COR-L47 (cell line): ENCODE measurements around the gene GIMAP1.
A peak's percentile ranks its signal among the peaks of the same experiment; 100 is the strongest.

Source experiments
- DNase-seq: peaks from one replicate; lab custom pipeline; 2025; lab: John Stamatoyannopoulos, UW

Gene GIMAP1

DNA sequence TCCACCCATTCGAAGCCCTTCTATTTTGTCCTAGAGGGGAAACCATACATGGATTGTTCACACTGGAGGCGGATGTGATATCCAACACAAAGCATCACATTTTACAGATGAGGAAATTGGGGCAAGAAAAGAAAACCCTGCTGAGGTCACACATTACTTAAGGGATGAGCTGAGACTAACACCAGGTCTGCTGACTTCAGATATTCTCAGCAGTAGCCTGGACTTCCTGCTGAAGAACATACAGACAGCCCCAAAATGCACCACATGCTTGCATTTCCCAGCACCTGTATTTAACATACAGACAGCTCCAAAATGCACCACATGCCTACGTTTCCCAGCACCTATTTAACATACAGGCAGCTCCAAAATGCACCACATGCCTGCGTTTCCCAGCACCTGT is 32.0 kb downstream of the GIMAP1 start:
- no peak for DNase-seq

DNA sequence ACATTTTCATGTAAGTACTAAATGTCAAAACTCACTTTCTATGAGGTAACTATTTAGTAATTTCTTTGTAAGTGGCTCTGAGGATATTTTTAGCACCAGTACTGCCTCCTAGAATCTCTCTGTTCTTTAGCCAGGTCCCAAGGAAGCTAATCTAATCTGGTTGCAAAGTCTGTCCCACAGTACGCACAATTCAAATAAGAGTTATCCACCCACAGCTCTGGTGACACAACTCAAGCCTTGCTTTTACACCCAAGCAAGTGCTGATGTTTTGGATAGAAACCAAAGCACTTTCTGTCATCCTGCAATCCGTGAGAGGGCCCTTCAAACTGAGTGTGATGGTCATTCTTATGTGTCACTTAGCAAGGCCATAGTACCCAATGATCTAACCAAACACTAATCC is 35.3 kb downstream of the GIMAP1 start:
- DNase-seq: no peak

DNA sequence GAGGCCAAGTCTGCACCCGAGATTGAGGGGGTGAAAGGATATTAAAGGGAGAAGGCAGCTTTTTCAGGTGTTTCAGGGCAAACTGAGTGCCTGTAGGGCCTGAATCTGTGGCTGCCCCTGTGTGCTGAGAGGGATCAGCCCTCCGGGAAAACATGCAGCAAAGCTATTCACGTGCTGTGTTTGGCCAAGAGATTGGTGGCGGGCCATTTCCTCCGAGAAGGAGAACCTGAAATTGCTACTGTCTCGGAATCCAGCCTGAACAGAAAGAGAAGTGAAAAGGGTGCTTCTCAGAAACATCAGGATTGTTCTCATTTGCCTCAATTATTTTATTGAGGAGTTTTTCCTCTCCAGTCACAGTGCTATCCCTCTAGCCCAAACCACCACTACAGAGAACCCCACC is 36.8 kb downstream of the GIMAP1 start:
- DNase-seq: no peak

DNA sequence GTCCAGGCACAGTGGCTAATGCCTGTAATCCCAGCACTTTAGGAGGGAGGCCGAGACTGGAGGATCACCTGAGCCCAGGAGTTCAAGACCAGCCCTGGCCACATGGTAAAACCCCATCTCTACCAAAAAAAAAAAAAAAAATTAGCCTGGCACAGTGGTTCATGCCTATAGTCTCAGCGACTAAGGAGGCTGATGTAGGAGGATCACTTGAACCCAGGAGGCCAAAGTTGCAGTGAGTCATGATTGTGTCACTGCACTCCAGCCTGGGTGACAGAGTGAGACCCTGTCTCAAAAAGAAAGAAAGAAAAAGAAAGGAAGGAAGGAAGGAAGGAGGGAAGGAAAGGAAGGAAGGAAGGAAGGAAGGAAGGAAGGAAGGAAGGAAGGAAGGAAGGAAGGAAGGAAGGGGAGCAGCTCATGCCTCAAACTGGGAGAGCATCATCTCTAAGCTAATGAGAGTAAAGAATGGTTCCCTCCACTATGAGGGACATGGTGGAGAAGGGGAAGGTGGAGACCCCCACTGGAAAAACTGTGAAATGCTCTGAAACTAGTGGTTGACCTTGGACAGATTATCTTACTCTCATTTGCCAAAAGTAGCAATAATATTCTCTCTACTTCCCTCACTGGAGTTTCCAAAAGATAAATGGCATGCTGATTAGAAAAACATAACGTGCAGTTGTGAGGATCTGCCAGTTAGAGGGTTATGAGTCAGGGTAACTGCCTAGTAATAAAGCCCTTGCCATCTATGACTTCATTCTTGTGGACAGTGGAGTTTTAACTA is 37.6 kb downstream of the GIMAP1 start:
- no peak for DNase-seq

DNA sequence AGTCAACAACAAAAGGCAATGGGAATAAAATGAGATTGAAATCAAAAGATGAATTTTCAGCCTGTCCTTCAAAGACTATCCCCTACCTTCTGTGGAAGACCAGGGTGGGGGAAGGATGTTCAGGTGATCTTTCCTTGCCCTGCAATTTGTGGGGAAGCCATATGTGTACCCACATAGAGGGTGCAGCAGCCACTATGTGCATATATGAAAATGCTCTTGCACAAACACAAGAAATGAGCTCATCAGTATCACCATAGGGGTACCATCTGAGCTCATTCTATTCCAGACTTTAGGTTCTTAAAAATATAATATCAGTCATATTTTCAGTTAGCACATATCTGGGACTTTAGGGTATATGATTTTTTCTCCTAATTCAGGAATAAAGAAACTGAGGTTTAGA is 38.5 kb downstream of the GIMAP1 start:
- no peak for DNase-seq

DNA sequence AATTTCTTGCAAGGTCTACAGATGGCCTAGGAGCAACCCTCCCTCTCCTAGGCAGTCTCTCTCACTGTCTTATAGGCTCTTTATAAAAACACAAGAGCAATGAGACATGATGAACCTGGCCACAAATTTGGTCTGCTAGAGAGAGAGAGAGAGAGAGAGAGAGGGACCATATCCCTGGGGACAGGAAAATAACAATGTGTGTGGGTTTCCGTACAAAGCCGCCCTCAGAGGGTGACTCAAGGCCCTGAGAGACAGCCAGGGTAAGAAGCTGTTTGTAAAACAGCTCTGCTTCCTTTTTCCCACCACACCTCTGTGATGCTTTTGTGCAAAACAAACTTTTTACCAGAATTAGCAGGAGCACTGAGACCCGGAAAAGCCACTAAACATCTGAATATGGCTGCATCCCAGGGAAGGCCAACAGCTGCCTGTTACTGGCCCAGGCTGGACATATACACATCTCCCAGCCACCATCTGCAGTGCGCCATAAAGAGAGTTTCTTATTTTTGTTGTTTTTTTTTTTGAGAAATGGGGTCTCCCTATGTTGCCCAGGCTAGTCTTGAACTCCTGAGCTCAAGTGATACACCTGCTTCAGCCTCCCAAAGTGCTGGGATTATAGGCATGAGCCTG is 39.2 kb downstream of the GIMAP1 start:
- no peak for DNase-seq

DNA sequence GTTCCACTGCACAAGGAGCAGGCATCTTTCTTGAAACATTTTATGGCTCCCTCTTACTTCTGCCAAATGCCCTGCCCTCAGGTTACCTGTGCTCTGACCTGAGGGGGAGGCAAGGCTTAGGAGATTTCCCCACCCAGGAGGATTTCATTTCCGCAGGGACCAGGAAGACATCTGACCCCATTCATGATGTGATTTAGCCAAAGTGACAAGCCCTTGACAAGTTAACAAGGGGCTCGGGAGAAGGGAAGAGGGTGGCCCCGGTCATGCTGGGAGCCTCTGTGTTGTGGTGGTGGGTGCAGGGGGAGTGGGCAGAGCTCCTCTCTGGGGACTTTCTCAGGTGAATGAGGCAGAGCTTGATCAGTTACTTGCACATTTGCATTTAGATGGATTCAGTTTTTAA is 39.8 kb downstream of the GIMAP1 start:
- no peak for DNase-seq

DNA sequence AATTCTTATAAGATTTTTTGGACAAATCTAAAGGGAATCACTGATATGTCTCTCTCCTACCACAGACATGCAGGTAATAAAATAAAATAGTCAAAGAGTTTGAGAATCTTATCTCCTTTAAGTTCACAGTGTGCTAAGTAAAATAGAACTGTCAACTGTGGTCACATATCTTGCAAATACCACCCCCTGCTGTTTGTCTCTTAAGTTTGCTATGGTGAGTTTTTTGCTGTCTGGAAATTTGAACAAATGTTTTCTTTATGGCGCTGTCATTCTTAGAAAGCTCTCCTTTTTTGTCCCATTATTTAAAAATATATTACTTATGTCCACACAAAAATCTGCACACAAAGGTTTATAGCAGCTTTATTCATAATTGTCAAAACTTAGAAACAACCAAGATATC is 40.4 kb downstream of the GIMAP1 start:
- peak; percentile 1 for DNase-seq

DNA sequence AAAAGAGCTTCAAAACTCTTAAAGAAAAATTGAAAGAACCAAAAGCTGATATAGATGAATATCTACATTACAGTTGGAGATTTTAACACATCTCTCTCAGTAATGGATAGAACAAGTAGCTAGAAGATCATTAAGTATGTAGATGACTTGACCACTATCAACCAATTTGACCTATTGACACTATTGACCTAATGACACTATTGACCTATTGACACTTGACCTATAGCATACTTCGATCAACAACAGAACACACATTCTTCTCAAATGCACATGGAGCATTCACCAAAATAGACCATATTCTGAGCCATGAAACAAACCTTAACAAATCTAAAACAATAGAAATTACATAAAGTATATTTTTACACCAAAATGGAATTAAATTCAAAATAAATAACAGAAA is 43.1 kb downstream of the GIMAP1 start:
- DNase-seq: no peak

DNA sequence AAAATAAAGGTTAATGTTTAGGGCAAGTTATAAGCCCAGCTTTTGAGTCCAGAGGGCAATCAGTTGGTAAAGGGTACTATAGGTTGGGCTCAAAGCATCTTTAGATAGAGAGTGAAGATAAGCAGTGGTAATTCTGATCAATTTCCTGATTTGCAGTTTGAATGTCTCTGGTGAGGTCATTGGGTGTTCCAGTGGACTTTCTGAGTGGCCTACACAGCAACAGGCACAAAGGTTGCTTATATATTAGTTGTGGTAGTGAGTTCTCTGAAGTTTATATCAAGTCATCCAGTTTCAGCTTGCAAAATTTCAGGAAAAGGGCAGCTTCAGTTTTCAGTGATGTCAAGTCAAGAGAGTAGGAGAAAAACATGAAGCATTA is 49.9 kb downstream of the GIMAP1 start:
- DNase-seq: no peak

DNA sequence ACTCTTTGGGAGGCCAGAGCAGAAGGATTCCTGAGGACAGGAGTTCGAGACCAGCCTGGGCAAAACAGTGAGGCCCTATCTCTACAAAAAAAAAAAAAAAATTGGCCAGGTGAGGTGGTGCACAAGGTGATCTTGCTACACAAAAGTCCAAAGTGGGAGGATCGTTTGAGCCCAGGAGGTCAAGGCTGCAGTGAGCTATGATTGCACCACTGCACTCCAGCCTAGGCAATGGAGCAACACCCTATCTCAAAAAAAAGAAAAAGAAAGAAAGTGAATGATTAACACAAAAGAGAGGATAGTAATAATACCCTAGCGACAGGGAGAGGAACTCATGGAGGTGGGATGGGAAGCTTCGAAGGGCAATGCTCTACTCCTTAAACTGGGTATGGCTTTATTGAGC is 53.4 kb downstream of the GIMAP1 start:
- no peak for DNase-seq
